ENCODE data around the gene TAX1BP1.

The TAX1BP1 gene

GRCh38 chr7:27709137-27710075 is 30.6 kb upstream of the TAX1BP1 start:
- TF ChIP-seq CTCF (IDR thresholded peaks at IDR 0.05; ENCODE audit: low read depth, low read length) = no peak
- no peak for DNase-seq
- Histone ChIP-seq H3K4me1 (peaks cover 4% of the 10 kb centered on the region), H3K36me3 (no peaks in the 10 kb centered on the region), H3K4me3 (ENCODE audit: low read depth, low read length) (no peak overlapping the region), H3K27me3 (no peaks in the 10 kb centered on the region), H3K9me3 (no peaks in the 10 kb centered on the region)

DNA sequence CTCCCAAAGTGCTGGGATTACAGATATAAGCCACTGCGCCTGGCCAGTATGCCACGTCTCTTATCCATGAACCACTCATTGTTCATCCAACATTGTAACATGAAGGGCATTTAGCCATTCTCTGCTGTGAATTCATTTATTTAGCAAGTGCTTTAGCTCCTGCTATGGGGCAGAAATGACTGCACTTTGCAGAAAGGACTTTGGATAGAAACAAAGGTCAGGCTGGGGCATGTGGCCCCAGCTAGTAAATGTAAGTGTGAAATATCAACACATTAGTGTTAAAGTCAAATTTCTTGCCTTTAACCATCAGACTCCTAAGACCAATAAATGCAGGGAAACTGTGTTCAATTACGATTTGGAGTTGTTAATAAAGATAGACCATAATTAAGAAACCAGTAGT is 27.7 kb upstream of the TAX1BP1 start:
- no peak overlapping the region for H3K4me3 ChIP-seq (ENCODE audit: low read depth, low read length)
- H3K9me3 ChIP-seq = no peaks in the 10 kb centered on the region
- TF ChIP-seq CTCF (IDR thresholded peaks at IDR 0.05; ENCODE audit: low read depth, low read length) = no peak
- peaks cover 4% of the 10 kb centered on the region for H3K4me1 ChIP-seq
- H3K36me3 ChIP-seq = no peaks in the 10 kb centered on the region
- DNase-seq = no peak
- no peaks in the 10 kb centered on the region for H3K27me3 ChIP-seq

DNA sequence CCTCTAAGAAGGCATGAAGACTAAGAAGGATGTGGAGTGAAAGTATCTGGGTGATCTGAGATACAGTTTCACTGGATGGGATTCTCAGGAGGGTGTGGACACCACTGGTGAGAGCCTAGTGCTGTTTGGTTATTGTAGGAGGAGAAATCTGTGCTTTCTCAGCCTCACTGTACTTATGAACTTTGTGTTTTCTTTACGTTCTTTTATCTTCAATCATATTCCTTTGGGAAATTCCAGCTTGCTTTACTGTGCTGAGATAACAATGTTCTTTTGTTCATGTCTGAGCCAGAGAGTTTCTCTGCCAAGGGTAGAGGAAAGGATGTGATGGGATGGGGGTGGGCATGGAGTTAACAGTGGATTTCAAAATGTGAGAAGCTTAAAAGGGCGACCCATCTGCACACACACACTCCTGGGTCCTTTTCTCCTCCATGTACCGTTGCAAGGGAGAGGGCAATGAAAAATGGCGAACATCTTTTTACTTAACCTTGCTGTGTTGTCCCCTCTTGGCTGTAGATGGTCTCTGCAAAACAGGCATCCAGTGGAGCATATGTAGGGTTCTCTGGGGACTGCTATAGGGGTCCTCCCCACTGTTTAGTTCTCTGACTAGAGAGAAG is 25.0 kb upstream of the TAX1BP1 start:
- Histone ChIP-seq H3K4me3 (ENCODE audit: low read depth, low read length) (no peak overlapping the region), H3K36me3 (no peaks in the 10 kb centered on the region), H3K27me3 (no peaks in the 10 kb centered on the region), H3K4me1 (peaks cover 2% of the 10 kb centered on the region), H3K9me3 (no peaks in the 10 kb centered on the region)
- no peak for DNase-seq
- TF ChIP-seq CTCF (IDR thresholded peaks at IDR 0.05; ENCODE audit: low read depth, low read length) = no peak

DNA sequence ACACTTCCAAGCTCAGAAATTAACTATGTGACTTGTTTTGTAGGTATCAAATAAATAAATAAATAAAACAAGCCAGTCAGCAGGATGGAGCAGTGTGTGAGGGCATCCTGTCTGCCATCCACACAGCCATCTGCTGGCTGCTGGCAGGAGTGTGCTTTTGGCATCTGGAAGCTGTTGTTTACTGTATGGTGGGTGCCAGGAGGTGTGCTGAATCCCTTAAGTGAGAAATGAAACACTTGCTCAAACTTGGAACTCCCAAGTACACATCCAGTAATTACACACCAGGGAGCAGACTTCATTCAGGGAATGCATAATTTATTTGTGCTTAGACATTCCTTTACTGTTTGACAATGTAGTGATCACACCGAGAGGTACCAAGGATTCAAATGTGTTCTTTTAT is 16.9 kb upstream of the TAX1BP1 start:
- no peaks in the 10 kb centered on the region for H3K9me3 ChIP-seq
- TF ChIP-seq CTCF (IDR thresholded peaks at IDR 0.05; ENCODE audit: low read depth, low read length) = peak; percentile 20; the same call in 1 of the 2 replicates
- no peak overlapping the region for H3K4me3 ChIP-seq (ENCODE audit: low read depth, low read length)
- no peaks in the 10 kb centered on the region for H3K36me3 ChIP-seq
- no peak for DNase-seq
- H3K27me3 ChIP-seq = no peaks in the 10 kb centered on the region
- no peaks in the 10 kb centered on the region; the same call in 1 of the 2 replicates for H3K4me1 ChIP-seq

DNA sequence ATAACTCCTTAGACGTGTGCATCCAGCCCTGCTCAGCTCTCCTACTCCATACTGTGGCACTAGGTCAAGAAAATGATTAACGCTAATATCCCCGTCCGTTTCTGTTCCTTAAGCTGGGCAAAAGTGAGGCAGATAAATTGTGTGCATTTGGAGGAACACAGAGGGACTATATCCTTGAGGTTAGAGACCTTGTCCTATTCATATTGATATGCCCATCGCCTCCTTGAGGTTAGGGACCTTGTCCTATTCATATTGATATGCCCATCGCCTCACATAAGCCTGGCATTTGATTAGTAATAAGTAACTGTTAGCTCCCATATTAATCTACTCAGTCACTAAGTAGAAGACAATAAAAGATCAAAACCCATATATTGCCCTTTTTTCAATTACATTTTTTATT is 12.9 kb upstream of the TAX1BP1 start:
- no peaks in the 10 kb centered on the region; the same call in 1 of the 2 replicates for H3K4me1 ChIP-seq
- no peaks in the 10 kb centered on the region for H3K27me3 ChIP-seq
- no peaks in the 10 kb centered on the region for H3K9me3 ChIP-seq
- TF ChIP-seq CTCF (IDR thresholded peaks at IDR 0.05; ENCODE audit: low read depth, low read length) = no peak
- DNase-seq = no peak
- H3K4me3 ChIP-seq (ENCODE audit: low read depth, low read length) = no peak overlapping the region
- no peaks in the 10 kb centered on the region for H3K36me3 ChIP-seq

DNA sequence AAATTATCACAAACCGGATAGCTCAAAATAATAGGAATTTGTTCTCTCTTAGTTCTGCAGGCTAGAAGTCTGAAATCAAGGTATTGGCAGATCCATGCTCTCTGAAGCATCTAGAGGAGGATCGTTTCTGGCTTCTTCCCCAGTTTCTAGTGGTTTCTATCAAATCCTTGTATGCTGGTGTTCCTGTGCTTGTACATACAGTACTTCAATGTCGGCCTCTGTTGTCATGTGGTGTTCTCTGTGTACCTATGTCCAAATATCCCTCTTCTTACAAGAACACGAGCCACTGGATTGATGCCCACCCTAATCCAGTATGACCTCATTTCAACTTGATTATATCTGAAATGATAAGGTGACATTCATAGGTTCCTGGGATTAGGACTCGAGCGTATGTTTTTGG is 9.8 kb upstream of the TAX1BP1 start:
- no peaks in the 10 kb centered on the region for H3K9me3 ChIP-seq
- no peak for TF ChIP-seq CTCF (IDR thresholded peaks at IDR 0.05; ENCODE audit: low read depth, low read length)
- H3K27me3 ChIP-seq = no peaks in the 10 kb centered on the region; the same call in 1 of the 2 replicates
- no peaks in the 10 kb centered on the region for H3K36me3 ChIP-seq
- no peak for DNase-seq
- H3K4me3 ChIP-seq (ENCODE audit: low read depth, low read length) = no peak overlapping the region
- no peaks in the 10 kb centered on the region; the same call in 1 of the 2 replicates for H3K4me1 ChIP-seq

Data from BE2C (cell line).